GM06990 (cell line): ENCODE measurements around the gene FOXG1.

Experiments used
- DNase-seq: peaks from one replicate; pipeline ENCODE4 v3.0.0-alpha.2; 2011; ENCODE audit not compliant: insufficient read length; ENCODE audit errors: extremely low read depth
- H3K27me3 ChIP-seq: replicated peaks from 2 replicates; pipeline ENCODE4 v1.6.0; 2011; ENCODE audit warnings: low read length; ENCODE audit not compliant: control insufficient read depth, insufficient read depth
- H3K36me3 ChIP-seq: 2 replicates; pipeline ENCODE4 v1.5.1; 2011; ENCODE audit warnings: low read length; ENCODE audit not compliant: control insufficient read depth, insufficient read depth
- H3K4me3 ChIP-seq: replicated peaks from 2 replicates; pipeline ENCODE4 v1.5.1; 2011; ENCODE audit warnings: low read depth, mild to moderate bottlenecking, control low read depth, low read length
- CTCF ChIP-seq: IDR thresholded peaks from 2 replicates; pipeline ENCODE4 v1.5.1; 2011; ENCODE audit warnings: low read length, control low read depth, mild to moderate bottlenecking, inconsistent platforms; ENCODE audit not compliant: insufficient read depth, poor library complexity, severe bottlenecking

The FOXG1 gene

GRCh38 chr14:28767030-28767852, 654 bp downstream of the FOXG1 start:
- Histone ChIP-seq H3K27me3 (no peaks in the 10 kb centered on the region), H3K36me3 (no peaks in the 10 kb centered on the region), H3K4me3 (no peak overlapping the region)
- TF ChIP-seq CTCF = no peak
- no peak for DNase-seq

GRCh38 chr14:28767853-28768741, 1.5 kb downstream of the FOXG1 start:
- Histone ChIP-seq H3K4me3 (no peak overlapping the region), H3K36me3 (no peaks in the 10 kb centered on the region), H3K27me3 (no peaks in the 10 kb centered on the region)
- DNase-seq = peak; percentile 66
- TF ChIP-seq CTCF = no peak

GRCh38 chr14:28769276-28769880, 2.8 kb downstream of the FOXG1 start:
- no peaks in the 10 kb centered on the region for H3K27me3 ChIP-seq
- H3K4me3 ChIP-seq = no peak overlapping the region
- H3K36me3 ChIP-seq = no peaks in the 10 kb centered on the region
- TF ChIP-seq CTCF = no peak
- DNase-seq = no peak

- H3K36me3 ChIP-seq = no peaks in the 10 kb centered on the region
- no peak for TF ChIP-seq CTCF
- no peaks in the 10 kb centered on the region for H3K27me3 ChIP-seq
- H3K4me3 ChIP-seq = no peak overlapping the region
- no peak for DNase-seq
Observed at GRCh38 chr14:28770061-28770460, 3.5 kb downstream of the FOXG1 start.

- Histone ChIP-seq H3K27me3 (no peaks in the 10 kb centered on the region), H3K36me3 (no peaks in the 10 kb centered on the region), H3K4me3 (no peak overlapping the region)
- TF ChIP-seq CTCF = no peak
- no peak for DNase-seq
Observed at GRCh38 chr14:28770630-28771029, 4.0 kb downstream of the FOXG1 start.
